Measurements from ENCODE around the gene CD36. TPM values are rescaled to one million over a fixed set of nuclear protein-coding genes. Genes with fewer than 3 reads are reported as not detected.

The CD36 gene
- total RNA-seq, 1 donor from 2014 or later = 1.6 TPM

- Histone ChIP-seq H3K9me3 (ENCODE audit: low read depth) (no peaks in the 10 kb centered on the region), H3K4me1 (no peaks in the 10 kb centered on the region), H3K79me2 (ENCODE audit: low read depth) (no peaks in the 10 kb centered on the region), H3K36me3 (no peaks in the 10 kb centered on the region), H3K4me2 (no peak overlapping the region), H3K4me3 (no peak overlapping the region), H4K20me1 (ENCODE audit: low read depth) (no peaks in the 10 kb centered on the region), H3F3A (ENCODE audit: low read depth) (no peaks in the 10 kb centered on the region), H3K9ac (no peak overlapping the region), H3K27me3 (no peaks in the 10 kb centered on the region), H3K27ac (no peak overlapping the region), H2AFZ (replicated peaks) (no peak overlapping the region)
- no peak for DNase-seq (ENCODE audit: low spot score)
- H3K27me3 Mint-ChIP-seq (ENCODE audit: insufficient read depth, low read depth) = peaks cover 2% of the 10 kb centered on the region
- TF ChIP-seq CTCF (IDR thresholded peaks at IDR 0.05) = no peak
- no peak for TF ChIP-seq EZH2phosphoT487 (IDR thresholded peaks at IDR 0.05)
- no peak for TF ChIP-seq EZH2 (IDR thresholded peaks at IDR 0.05)
- no peaks in the 10 kb centered on the region for H3K36me3 Mint-ChIP-seq
- no peaks in the 10 kb centered on the region for H3K9me3 Mint-ChIP-seq
- no peak overlapping the region for H3K27ac Mint-ChIP-seq
- no peak overlapping the region for H3K4me3 Mint-ChIP-seq
- no peaks in the 10 kb centered on the region for H3K4me1 Mint-ChIP-seq
Observed at GRCh38 chr7:80676404-80676803, 38.0 kb downstream of the CD36 start.

- no peak for TF ChIP-seq EZH2 (IDR thresholded peaks at IDR 0.05)
- no peak for TF ChIP-seq CTCF (IDR thresholded peaks at IDR 0.05)
- TF ChIP-seq EZH2phosphoT487 (IDR thresholded peaks at IDR 0.05) = no peak
- no peaks in the 10 kb centered on the region for H3K27me3 ChIP-seq
- no peak overlapping the region for H2AFZ ChIP-seq (replicated peaks)
- H4K20me1 ChIP-seq (ENCODE audit: low read depth) = no peaks in the 10 kb centered on the region
- Mint-ChIP-seq H3K4me1 (no peaks in the 10 kb centered on the region), H3K9me3 (no peaks in the 10 kb centered on the region), H3K27ac (no peak overlapping the region), H3K4me3 (no peak overlapping the region), H3K27me3 (ENCODE audit: insufficient read depth, low read depth) (peaks cover 2% of the 10 kb centered on the region), H3K36me3 (no peaks in the 10 kb centered on the region)
- H3K27ac ChIP-seq = no peak overlapping the region
- H3K79me2 ChIP-seq (ENCODE audit: low read depth) = no peaks in the 10 kb centered on the region
- no peak overlapping the region for H3K4me2 ChIP-seq
- no peaks in the 10 kb centered on the region for H3K4me1 ChIP-seq
- no peak overlapping the region for H3K9ac ChIP-seq
- no peaks in the 10 kb centered on the region for H3K9me3 ChIP-seq (ENCODE audit: low read depth)
- H3F3A ChIP-seq (ENCODE audit: low read depth) = peaks cover 5% of the 10 kb centered on the region
- no peaks in the 10 kb centered on the region for H3K36me3 ChIP-seq
- no peak overlapping the region for H3K4me3 ChIP-seq
- DNase-seq (ENCODE audit: low spot score) = no peak
Observed at GRCh38 chr7:80677629-80678028, 39.2 kb downstream of the CD36 start.

- Histone ChIP-seq H3K27ac (no peak overlapping the region), H4K20me1 (ENCODE audit: low read depth) (no peaks in the 10 kb centered on the region), H3K4me2 (no peak overlapping the region), H3K9me3 (ENCODE audit: low read depth) (no peaks in the 10 kb centered on the region), H3F3A (ENCODE audit: low read depth) (peaks cover 13% of the 10 kb centered on the region), H3K79me2 (ENCODE audit: low read depth) (no peaks in the 10 kb centered on the region), H3K4me1 (no peaks in the 10 kb centered on the region), H3K27me3 (no peaks in the 10 kb centered on the region), H3K4me3 (no peak overlapping the region), H3K9ac (no peak overlapping the region), H2AFZ (replicated peaks) (no peak overlapping the region), H3K36me3 (no peaks in the 10 kb centered on the region)
- Mint-ChIP-seq H3K27ac (no peak overlapping the region), H3K4me3 (no peak overlapping the region), H3K36me3 (no peaks in the 10 kb centered on the region), H3K4me1 (no peaks in the 10 kb centered on the region), H3K9me3 (no peaks in the 10 kb centered on the region), H3K27me3 (ENCODE audit: insufficient read depth, low read depth) (peaks cover 2% of the 10 kb centered on the region)
- TF ChIP-seq EZH2 (IDR thresholded peaks at IDR 0.05) (no peak), CTCF (IDR thresholded peaks at IDR 0.05) (no peak), EZH2phosphoT487 (IDR thresholded peaks at IDR 0.05) (no peak)
- DNase-seq (ENCODE audit: low spot score) = no peak
Observed at GRCh38 chr7:80678707-80679106, 40.3 kb downstream of the CD36 start.
